KMS-11 (cell line): ENCODE measurements around the gene OTOF.

Experiments used
- H2AFZ ChIP-seq: fragments of 200-600 bp; sonication (generic); 2 replicates; pipeline ENCODE4 v1.6.1; 2016; ENCODE audit warnings: antibody characterized with exemption, mixed run types, low read depth
- H3K27ac ChIP-seq: fragments of 200-600 bp; sonication (generic); 2 replicates; pipeline ENCODE4 v1.6.1; 2016; ENCODE audit warnings: mild to moderate bottlenecking, mixed run types
- H3K27me3 ChIP-seq: fragments of 200-600 bp; sonication (generic); 2 replicates; pipeline ENCODE4 v1.6.1; 2017; ENCODE audit warnings: mild to moderate bottlenecking, low read depth, mixed run types, moderate library complexity; ENCODE audit not compliant: insufficient read depth
- H3K36me3 ChIP-seq: fragments of 200-600 bp; sonication (generic); 2 replicates; pipeline ENCODE4 v1.6.1; 2017; ENCODE audit warnings: mild to moderate bottlenecking, mixed run types; ENCODE audit not compliant: insufficient read depth
- H3K4me1 ChIP-seq: fragments of 200-600 bp; sonication (generic); 2 replicates; pipeline ENCODE4 v1.6.1; 2016; ENCODE audit warnings: mild to moderate bottlenecking, low read depth, mixed run types; ENCODE audit not compliant: poor library complexity, severe bottlenecking
- H3K4me2 ChIP-seq: fragments of 200-600 bp; sonication (generic); 2 replicates; pipeline ENCODE4 v1.7.0; 2016; ENCODE audit warnings: mild to moderate bottlenecking, mixed run types
- H3K4me3 ChIP-seq: fragments of 200-600 bp; sonication (generic); IDR thresholded peaks from 2 replicates; pipeline ENCODE4 v1.6.1; 2017; ENCODE audit warnings: low read depth, low read length, mixed read lengths; ENCODE audit not compliant: insufficient read depth
- H3K79me2 ChIP-seq: fragments of 200-600 bp; sonication (generic); 2 replicates; pipeline ENCODE4 v1.6.1; 2016; ENCODE audit warnings: low read depth, mixed run types; ENCODE audit not compliant: insufficient read depth
- H3K9ac ChIP-seq: fragments of 200-600 bp; sonication (generic); 2 replicates; pipeline ENCODE4 v1.6.1; 2016; ENCODE audit warnings: mild to moderate bottlenecking, mixed run types
- H4K20me1 ChIP-seq: fragments of 200-600 bp; sonication (generic); 2 replicates; pipeline ENCODE4 v1.6.1; 2016; ENCODE audit warnings: mild to moderate bottlenecking, mixed run types; ENCODE audit not compliant: insufficient read depth
- CTCF ChIP-seq: fragments of 200-600 bp; sonication (generic); conservative IDR thresholded peaks from 2 replicates; pipeline ENCODE4 v1.6.1; 2017; ENCODE audit warnings: low read depth, mild to moderate bottlenecking, antibody characterized with exemption, low read length, moderate library complexity, mixed read lengths

Gene OTOF

GRCh38 chr2:26483957-26484565, 6.1 kb upstream of the OTOF start:
- no peak for TF ChIP-seq CTCF
- H4K20me1 ChIP-seq = no peaks in the 10 kb centered on the region
- no peaks in the 10 kb centered on the region for H3K4me1 ChIP-seq
- H3K36me3 ChIP-seq = no peaks in the 10 kb centered on the region
- H3K27me3 ChIP-seq = no peaks in the 10 kb centered on the region
- no peak overlapping the region for H2AFZ ChIP-seq
- no peak overlapping the region for H3K4me2 ChIP-seq
- H3K27ac ChIP-seq = no peak overlapping the region
- no peak overlapping the region for H3K4me3 ChIP-seq
- H3K79me2 ChIP-seq = no peaks in the 10 kb centered on the region
- no peak overlapping the region for H3K9ac ChIP-seq

- H3K27ac ChIP-seq = no peak overlapping the region
- no peaks in the 10 kb centered on the region for H3K4me1 ChIP-seq
- no peaks in the 10 kb centered on the region for H4K20me1 ChIP-seq
- H3K27me3 ChIP-seq = no peaks in the 10 kb centered on the region
- H3K9ac ChIP-seq = no peak overlapping the region
- H2AFZ ChIP-seq = no peak overlapping the region
- H3K4me2 ChIP-seq = no peak overlapping the region
- no peak for TF ChIP-seq CTCF
- no peaks in the 10 kb centered on the region for H3K79me2 ChIP-seq
- H3K4me3 ChIP-seq = no peak overlapping the region
- H3K36me3 ChIP-seq = no peaks in the 10 kb centered on the region
Measured at GRCh38 chr2:26483516-26483915, 5.6 kb upstream of the OTOF start.

GRCh38 chr2:26483027-26483326, 5.1 kb upstream of the OTOF start:
- no peak overlapping the region for H3K9ac ChIP-seq
- no peaks in the 10 kb centered on the region for H3K36me3 ChIP-seq
- no peaks in the 10 kb centered on the region for H3K79me2 ChIP-seq
- H2AFZ ChIP-seq = no peak overlapping the region
- H3K4me3 ChIP-seq = no peak overlapping the region
- H3K27ac ChIP-seq = no peak overlapping the region
- no peaks in the 10 kb centered on the region for H3K4me1 ChIP-seq
- H3K4me2 ChIP-seq = no peak overlapping the region
- no peaks in the 10 kb centered on the region for H4K20me1 ChIP-seq
- H3K27me3 ChIP-seq = no peaks in the 10 kb centered on the region
- no peak for TF ChIP-seq CTCF

GRCh38 chr2:26482211-26483026, 4.5 kb upstream of the OTOF start:
- no peak overlapping the region for H2AFZ ChIP-seq
- no peaks in the 10 kb centered on the region for H3K4me1 ChIP-seq
- H3K79me2 ChIP-seq = no peaks in the 10 kb centered on the region
- H3K9ac ChIP-seq = no peak overlapping the region
- H3K4me2 ChIP-seq = no peak overlapping the region
- H3K27ac ChIP-seq = no peak overlapping the region
- no peaks in the 10 kb centered on the region for H4K20me1 ChIP-seq
- no peak overlapping the region for H3K4me3 ChIP-seq
- no peak for TF ChIP-seq CTCF
- H3K36me3 ChIP-seq = no peaks in the 10 kb centered on the region
- no peaks in the 10 kb centered on the region for H3K27me3 ChIP-seq
